Memory B cell (primary cell): ENCODE measurements around the gene PLS3.
"Not testable (repeated sequence)": the region's sequence is repeated elsewhere in the genome, so short reads cannot be mapped to it uniquely, and the experiment has no call there.

ENCODE experiments used
- ATAC-seq: fragments of 150-1000 bp; cut with Tn5 transposase; 2 replicates; pipeline ENCODE4 v1.10.0; 2021; ENCODE audit warnings: low read depth, mild to moderate bottlenecking, moderate library complexity
- DNase-seq, 2 donors: peaks; one replicate each; pipeline ENCODE4 v3.0.0; 2022; ENCODE audit warnings: low spot score in 2 of 2
- H3K27ac Mint-ChIP-seq: one replicate; pipeline ENCODE4 v1.8.0; 2022; ENCODE audit warnings: mild to moderate bottlenecking, moderate library complexity, mixed read lengths
- H3K27me3 Mint-ChIP-seq: one replicate; pipeline ENCODE4 v1.8.0; 2022; ENCODE audit warnings: mixed read lengths
- H3K36me3 Mint-ChIP-seq: one replicate; pipeline ENCODE4 v1.8.0; 2022; ENCODE audit warnings: mild to moderate bottlenecking, mixed read lengths
- H3K4me1 Mint-ChIP-seq: one replicate; pipeline ENCODE4 v1.8.0; 2022; ENCODE audit warnings: mixed read lengths
- H3K4me3 Mint-ChIP-seq: one replicate; pipeline ENCODE4 v1.8.0; 2022; ENCODE audit warnings: mild to moderate bottlenecking, moderate library complexity, mixed read lengths
- H3K9me3 Mint-ChIP-seq: one replicate; pipeline ENCODE4 v1.8.0; 2022; ENCODE audit warnings: mixed read lengths

The PLS3 gene

GRCh38 chrX:115606861-115607260 is 45.9 kb downstream of the PLS3 start:
- Mint-ChIP-seq H3K4me1 (no peaks in the 10 kb centered on the region), H3K4me3 (no peak overlapping the region), H3K9me3 (no peaks in the 10 kb centered on the region), H3K27ac (no peak overlapping the region), H3K27me3 (no peaks in the 10 kb centered on the region), H3K36me3 (no peaks in the 10 kb centered on the region)
- ATAC-seq (no peak), DNase-seq (no peak)

GRCh38 chrX:115609621-115610020 is 48.6 kb downstream of the PLS3 start:
- Mint-ChIP-seq H3K4me1 (no peaks in the 10 kb centered on the region), H3K27ac (no peak overlapping the region), H3K36me3 (no peaks in the 10 kb centered on the region), H3K27me3 (no peaks in the 10 kb centered on the region), H3K4me3 (no peak overlapping the region), H3K9me3 (no peaks in the 10 kb centered on the region)
- DNase-seq = no peak
- ATAC-seq = no peak

GRCh38 chrX:115616943-115617563 is 56.1 kb downstream of the PLS3 start:
- H3K4me1 Mint-ChIP-seq = no peaks in the 10 kb centered on the region
- ATAC-seq (no peak), DNase-seq (no peak)
- no peaks in the 10 kb centered on the region for H3K27me3 Mint-ChIP-seq
- H3K27ac Mint-ChIP-seq = no peak overlapping the region
- H3K4me3 Mint-ChIP-seq = no peak overlapping the region
- no peaks in the 10 kb centered on the region for H3K36me3 Mint-ChIP-seq
- no peaks in the 10 kb centered on the region for H3K9me3 Mint-ChIP-seq

- no peak overlapping the region for H3K4me3 Mint-ChIP-seq
- no peak overlapping the region for H3K27ac Mint-ChIP-seq
- H3K4me1 Mint-ChIP-seq = no peaks in the 10 kb centered on the region
- no peaks in the 10 kb centered on the region for H3K27me3 Mint-ChIP-seq
- no peaks in the 10 kb centered on the region for H3K9me3 Mint-ChIP-seq
- DNase-seq (no peak), ATAC-seq (no peak)
- H3K36me3 Mint-ChIP-seq = no peaks in the 10 kb centered on the region
Measured at GRCh38 chrX:115622534-115622933, 61.6 kb downstream of the PLS3 start.

GRCh38 chrX:115624916-115625315 is 63.9 kb downstream of the PLS3 start:
- H3K4me1 Mint-ChIP-seq = no peaks in the 10 kb centered on the region

GRCh38 chrX:115625572-115626301 is 64.8 kb downstream of the PLS3 start:
- DNase-seq = no peak
- no peaks in the 10 kb centered on the region for H3K4me1 Mint-ChIP-seq
- H3K9me3 Mint-ChIP-seq = no peaks in the 10 kb centered on the region
- ATAC-seq = no peak
- H3K4me3 Mint-ChIP-seq = no peak overlapping the region
- no peaks in the 10 kb centered on the region for H3K36me3 Mint-ChIP-seq
- H3K27ac Mint-ChIP-seq = no peak overlapping the region
- no peaks in the 10 kb centered on the region for H3K27me3 Mint-ChIP-seq

More at GRCh38 chrX:115624916-115625315, 63.9 kb downstream of the PLS3 start:
- H3K4me3 Mint-ChIP-seq = no peak overlapping the region
- no peak for DNase-seq
- H3K27ac Mint-ChIP-seq = no peak overlapping the region
- ATAC-seq = no peak
- H3K36me3 Mint-ChIP-seq = no peaks in the 10 kb centered on the region
- H3K27me3 Mint-ChIP-seq = no peaks in the 10 kb centered on the region
- H3K9me3 Mint-ChIP-seq = no peaks in the 10 kb centered on the region

- Mint-ChIP-seq H3K36me3 (no peaks in the 10 kb centered on the region), H3K4me3 (no peak overlapping the region), H3K9me3 (no peaks in the 10 kb centered on the region), H3K27me3 (no peaks in the 10 kb centered on the region), H3K27ac (no peak overlapping the region), H3K4me1 (no peaks in the 10 kb centered on the region)
- DNase-seq (no peak), ATAC-seq (no peak)
Measured at GRCh38 chrX:115630204-115630603, 69.2 kb downstream of the PLS3 start.

GRCh38 chrX:115632455-115632854 is 71.5 kb downstream of the PLS3 start:
- no peaks in the 10 kb centered on the region for H3K36me3 Mint-ChIP-seq
- DNase-seq = no peak
- no peaks in the 10 kb centered on the region for H3K27me3 Mint-ChIP-seq
- ATAC-seq = no peak
- no peaks in the 10 kb centered on the region for H3K9me3 Mint-ChIP-seq
- H3K4me1 Mint-ChIP-seq = no peaks in the 10 kb centered on the region
- H3K4me3 Mint-ChIP-seq = no peak overlapping the region
- H3K27ac Mint-ChIP-seq = no peak overlapping the region

- H3K36me3 Mint-ChIP-seq, ATAC-seq, H3K27ac Mint-ChIP-seq, H3K4me1 Mint-ChIP-seq, DNase-seq, H3K9me3 Mint-ChIP-seq, H3K27me3 Mint-ChIP-seq, H3K4me3 Mint-ChIP-seq: not testable (repeated sequence)
Measured at GRCh38 chrX:115633397-115633796, 72.4 kb downstream of the PLS3 start.

GRCh38 chrX:115639334-115639880 is 78.4 kb downstream of the PLS3 start:
- DNase-seq = no peak
- Mint-ChIP-seq H3K4me3 (no peak overlapping the region), H3K27me3 (no peaks in the 10 kb centered on the region), H3K4me1 (no peaks in the 10 kb centered on the region), H3K27ac (no peak overlapping the region), H3K9me3 (no peaks in the 10 kb centered on the region), H3K36me3 (no peaks in the 10 kb centered on the region)
- no peak for ATAC-seq

- DNase-seq (no peak), ATAC-seq (no peak)
- H3K9me3 Mint-ChIP-seq = no peaks in the 10 kb centered on the region
- no peak overlapping the region for H3K27ac Mint-ChIP-seq
- H3K27me3 Mint-ChIP-seq = no peaks in the 10 kb centered on the region
- H3K4me3 Mint-ChIP-seq = no peak overlapping the region
- no peaks in the 10 kb centered on the region for H3K36me3 Mint-ChIP-seq
- no peaks in the 10 kb centered on the region for H3K4me1 Mint-ChIP-seq
Measured at GRCh38 chrX:115642311-115642710, 81.3 kb downstream of the PLS3 start.

- Mint-ChIP-seq H3K27ac (no peak overlapping the region), H3K4me3 (no peak overlapping the region), H3K9me3 (no peaks in the 10 kb centered on the region), H3K4me1 (no peaks in the 10 kb centered on the region), H3K36me3 (no peaks in the 10 kb centered on the region), H3K27me3 (no peaks in the 10 kb centered on the region)
- peak; percentile 14 to 33 for DNase-seq
- ATAC-seq = no peak
Measured at GRCh38 chrX:115642895-115643530, 82.0 kb downstream of the PLS3 start.

GRCh38 chrX:115644397-115644796 is 83.4 kb downstream of the PLS3 start:
- H3K27me3 Mint-ChIP-seq, DNase-seq: not testable (repeated sequence)

GRCh38 chrX:115649461-115650063 is 88.6 kb downstream of the PLS3 start:
- ATAC-seq (no peak), DNase-seq (no peak)
- no peaks in the 10 kb centered on the region for H3K36me3 Mint-ChIP-seq
- H3K27ac Mint-ChIP-seq = no peak overlapping the region
- H3K4me1 Mint-ChIP-seq = no peaks in the 10 kb centered on the region
- H3K9me3 Mint-ChIP-seq = no peaks in the 10 kb centered on the region
- no peaks in the 10 kb centered on the region for H3K27me3 Mint-ChIP-seq
- no peak overlapping the region for H3K4me3 Mint-ChIP-seq

More at GRCh38 chrX:115644397-115644796, 83.4 kb downstream of the PLS3 start:
- H3K9me3 Mint-ChIP-seq, ATAC-seq, H3K27ac Mint-ChIP-seq, H3K4me1 Mint-ChIP-seq, H3K4me3 Mint-ChIP-seq, H3K36me3 Mint-ChIP-seq: not testable (repeated sequence)
